GM18526 (cell line): ENCODE data around the gene ITGA2B.

ENCODE experiments used
- POLR2A ChIP-seq: IDR thresholded peaks from 3 replicates; pipeline ENCODE4 v1.6.1; 2011; ENCODE audit not compliant: insufficient read length; ENCODE audit errors: extremely low read depth

The ITGA2B gene

GRCh38 chr17:44389281-44389680 is at the start of gene ITGA2B:
ITGA2B (minus strand) TSS chr17:44389649; CDS start chr17:44389473, 176 bp downstream.
- no peak for TF ChIP-seq POLR2A

DNA sequence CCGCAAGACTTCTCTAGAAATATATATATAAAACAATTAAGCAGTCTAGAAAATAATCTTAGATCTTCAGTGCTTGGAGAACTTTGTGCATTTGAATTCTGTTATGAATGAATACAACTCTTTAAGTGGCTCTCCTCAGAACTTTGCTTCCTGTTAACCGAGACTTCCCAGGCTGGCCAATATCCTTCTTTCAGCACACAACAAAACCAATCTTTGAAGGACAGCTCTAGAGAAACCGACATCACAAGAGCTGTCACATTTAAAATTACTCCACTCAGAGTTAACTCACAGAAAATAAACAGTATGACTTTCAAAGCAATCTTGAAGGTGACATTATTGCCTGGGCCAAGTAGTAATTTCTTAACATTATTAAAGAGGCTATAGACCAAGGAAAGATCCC is 49.7 kb upstream of the ITGA2B start:
- no peak for TF ChIP-seq POLR2A

- TF ChIP-seq POLR2A, result no peak
Observed at GRCh38 chr17:44438636-44439035, 49.2 kb upstream of the ITGA2B start.

- TF ChIP-seq POLR2A, result no peak
Observed at GRCh38 chr17:44436336-44436735, 46.9 kb upstream of the ITGA2B start.

GRCh38 chr17:44432254-44433157 is 43.1 kb upstream of the ITGA2B start:
- no peak for TF ChIP-seq POLR2A

- no peak for TF ChIP-seq POLR2A
Observed at GRCh38 chr17:44424828-44425461, 35.5 kb upstream of the ITGA2B start.

- no peak for TF ChIP-seq POLR2A
Observed at GRCh38 chr17:44417553-44417952, 28.1 kb upstream of the ITGA2B start.

DNA sequence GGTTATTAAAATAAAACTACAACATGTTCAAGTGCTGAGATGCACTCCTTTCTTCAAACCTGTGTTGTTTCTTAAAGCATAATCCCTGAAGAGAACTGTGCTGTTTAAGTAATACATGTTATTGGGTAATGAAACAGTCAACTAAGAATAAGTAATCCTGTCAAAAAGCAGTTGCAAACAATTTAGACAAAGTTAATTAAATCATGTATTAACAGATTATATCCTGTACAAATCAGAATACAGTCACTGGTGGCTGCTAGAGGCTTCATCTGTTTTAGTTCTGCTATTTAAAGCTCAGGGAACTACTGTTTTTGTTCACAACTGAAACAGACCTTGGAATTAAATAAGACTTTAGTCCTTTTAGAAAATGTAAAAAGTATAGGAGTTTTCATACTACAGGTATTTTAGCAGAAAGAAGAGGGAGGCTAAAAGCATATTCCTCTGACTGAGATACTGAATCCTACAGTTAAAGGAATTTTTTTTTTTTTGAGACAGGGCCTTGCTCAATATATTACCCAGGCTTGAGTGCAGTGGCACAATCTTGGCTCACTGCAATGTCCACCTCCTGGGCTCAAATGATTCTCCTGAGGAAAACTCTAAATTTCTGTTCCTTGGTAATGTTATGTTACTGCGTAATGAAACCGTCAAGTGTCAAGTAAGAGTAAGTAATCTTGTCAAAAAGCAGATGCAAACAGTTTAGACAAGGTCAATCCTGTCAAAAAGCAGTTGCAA is 27.3 kb upstream of the ITGA2B start:
- no peak for TF ChIP-seq POLR2A

DNA sequence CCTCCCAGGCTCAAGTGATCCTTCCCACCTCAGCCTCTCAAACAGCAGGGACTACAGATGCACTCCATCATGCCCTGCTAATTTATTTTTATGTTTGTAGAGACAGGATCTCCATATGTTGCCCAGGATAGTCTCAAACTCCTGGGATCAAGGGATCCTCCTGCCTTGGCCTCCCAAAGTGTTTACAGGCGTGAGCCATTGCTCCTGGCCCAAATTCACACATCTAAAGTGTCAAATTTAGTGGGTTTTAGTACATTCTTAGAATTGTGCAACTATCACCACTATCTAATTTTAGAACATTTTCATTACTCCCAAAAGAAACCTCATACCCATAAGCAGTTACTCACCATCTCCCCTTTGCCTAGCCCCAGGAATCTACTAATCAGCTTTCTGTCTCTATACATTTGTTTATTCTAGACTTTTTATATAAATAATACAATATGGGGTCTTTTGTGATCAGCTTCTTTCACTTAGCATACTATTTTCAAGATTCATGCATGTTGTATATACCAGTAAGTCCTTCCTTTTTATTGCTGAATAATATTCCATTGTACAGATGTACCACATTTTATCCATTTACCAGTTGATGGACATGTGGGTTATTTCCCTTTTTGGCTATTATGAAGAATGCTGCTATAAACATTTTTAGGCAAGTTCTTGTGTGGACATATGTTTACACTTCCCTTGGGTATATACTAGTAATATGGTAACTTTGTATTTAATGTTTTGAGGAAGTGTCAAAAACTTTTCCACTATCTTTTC is 25.1 kb upstream of the ITGA2B start:
- TF ChIP-seq POLR2A, result no peak

DNA sequence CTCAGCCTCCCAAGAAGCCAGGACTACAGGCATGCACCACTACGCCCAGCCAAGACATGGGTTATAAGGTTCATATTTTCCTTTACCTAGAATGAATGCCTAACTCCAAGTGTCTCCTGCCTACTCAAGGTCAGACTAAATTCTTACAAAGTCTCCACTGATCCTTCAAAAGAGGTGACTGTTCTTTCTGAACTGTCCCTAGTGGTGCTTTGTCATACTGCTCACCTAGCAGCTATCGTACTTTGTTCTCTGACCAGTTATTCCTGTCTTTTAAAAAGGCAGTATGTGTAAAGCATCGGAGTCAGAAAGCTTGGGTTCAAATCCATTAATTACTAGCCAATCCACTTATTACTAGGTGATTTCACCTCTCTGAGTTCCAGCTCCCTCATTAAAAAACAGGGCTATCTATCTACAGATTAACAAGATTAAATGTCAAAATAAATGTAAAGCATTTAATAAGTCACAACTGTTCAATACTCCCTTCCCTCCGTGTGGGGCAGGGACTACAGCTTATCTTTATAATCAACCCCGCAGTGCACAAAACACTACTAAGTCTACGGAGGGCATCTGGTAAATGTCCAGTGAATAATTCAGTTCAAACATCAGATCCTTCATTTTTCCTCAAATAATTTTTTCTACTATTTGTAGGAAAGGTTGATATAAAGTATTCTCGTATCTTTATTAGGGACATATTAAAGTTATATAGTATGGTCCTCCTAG is 20.0 kb upstream of the ITGA2B start:
- no peak for TF ChIP-seq POLR2A

DNA sequence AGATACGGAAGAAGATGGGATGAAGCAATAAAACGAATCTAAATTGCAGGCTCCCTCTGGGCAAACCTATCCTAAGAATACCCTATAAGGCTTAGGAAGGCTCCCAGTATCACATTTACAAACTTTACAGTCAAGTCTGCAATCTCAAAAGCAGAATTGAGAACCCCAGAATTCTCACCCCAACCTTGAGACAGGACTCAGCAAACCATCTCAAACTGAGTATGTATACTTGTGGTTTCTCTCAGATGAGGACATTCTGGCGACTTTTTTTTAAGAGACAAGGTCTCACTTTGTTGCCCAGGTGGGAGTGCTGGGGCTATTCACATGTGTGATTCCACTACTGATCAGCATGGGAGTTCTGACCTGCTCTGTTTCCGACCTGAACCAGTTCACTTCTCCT is 19.3 kb upstream of the ITGA2B start:
- TF ChIP-seq POLR2A, result no peak

- no peak for TF ChIP-seq POLR2A
Observed at GRCh38 chr17:44402564-44403172, 13.2 kb upstream of the ITGA2B start.

- TF ChIP-seq POLR2A, result no peak
Observed at GRCh38 chr17:44400226-44400847, 10.9 kb upstream of the ITGA2B start.
